Measurements from ENCODE around the gene FBXL17.

Gene FBXL17

GRCh38 chr5:108303086-108303485 lies 78.8 kb downstream of the FBXL17 start:
- Histone ChIP-seq H3K4me2 (ENCODE audit: low read depth, low read length, poor library complexity, severe bottlenecking) (no peak overlapping the region), H3K79me2 (ENCODE audit: insufficient read depth, low read length) (no peaks in the 10 kb centered on the region), H2AFZ (ENCODE audit: low read depth, low read length, severe bottlenecking) (no peak overlapping the region), H3K4me3 (ENCODE audit: insufficient read depth, low read length, poor library complexity, severe bottlenecking) (no peak overlapping the region), H3K27me3 (ENCODE audit: low read length) (no peaks in the 10 kb centered on the region), H3F3A (ENCODE audit: insufficient read depth) (no peaks in the 10 kb centered on the region), H3K36me3 (ENCODE audit: low read length) (no peaks in the 10 kb centered on the region), H3K9ac (ENCODE audit: low read length) (no peak overlapping the region), H3K27ac (ENCODE audit: low read depth, low read length) (no peak overlapping the region), H4K20me1 (ENCODE audit: low read depth, low read length) (no peaks in the 10 kb centered on the region), H3K9me2 (replicated peaks; ENCODE audit: insufficient read depth, low read length) (no peaks in the 10 kb centered on the region), H3K9me3 (ENCODE audit: insufficient read depth, low read length) (no peaks in the 10 kb centered on the region)
- TF ChIP-seq, protein P1, sequence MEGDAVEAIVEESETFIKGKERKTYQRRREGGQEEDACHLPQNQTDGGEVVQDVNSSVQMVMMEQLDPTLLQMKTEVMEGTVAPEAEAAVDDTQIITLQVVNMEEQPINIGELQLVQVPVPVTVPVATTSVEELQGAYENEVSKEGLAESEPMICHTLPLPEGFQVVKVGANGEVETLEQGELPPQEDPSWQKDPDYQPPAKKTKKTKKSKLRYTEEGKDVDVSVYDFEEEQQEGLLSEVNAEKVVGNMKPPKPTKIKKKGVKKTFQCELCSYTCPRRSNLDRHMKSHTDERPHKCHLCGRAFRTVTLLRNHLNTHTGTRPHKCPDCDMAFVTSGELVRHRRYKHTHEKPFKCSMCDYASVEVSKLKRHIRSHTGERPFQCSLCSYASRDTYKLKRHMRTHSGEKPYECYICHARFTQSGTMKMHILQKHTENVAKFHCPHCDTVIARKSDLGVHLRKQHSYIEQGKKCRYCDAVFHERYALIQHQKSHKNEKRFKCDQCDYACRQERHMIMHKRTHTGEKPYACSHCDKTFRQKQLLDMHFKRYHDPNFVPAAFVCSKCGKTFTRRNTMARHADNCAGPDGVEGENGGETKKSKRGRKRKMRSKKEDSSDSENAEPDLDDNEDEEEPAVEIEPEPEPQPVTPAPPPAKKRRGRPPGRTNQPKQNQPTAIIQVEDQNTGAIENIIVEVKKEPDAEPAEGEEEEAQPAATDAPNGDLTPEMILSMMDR (IDR thresholded peaks at IDR 0.05; ENCODE audit: insufficient read depth, low read length, poor library complexity, severe bottlenecking), result no peak
- TF ChIP-seq EZH2phosphoT487 (conservative IDR thresholded peaks at IDR 0.05; ENCODE audit: low read length), result no peak

- Histone ChIP-seq H3K79me2 (ENCODE audit: insufficient read depth, low read length) (no peaks in the 10 kb centered on the region), H3K27ac (ENCODE audit: low read depth, low read length) (no peak overlapping the region), H3K4me2 (ENCODE audit: low read depth, low read length, poor library complexity, severe bottlenecking) (no peak overlapping the region), H3K27me3 (ENCODE audit: low read length) (no peaks in the 10 kb centered on the region), H3K36me3 (ENCODE audit: low read length) (no peaks in the 10 kb centered on the region), H3K9me2 (replicated peaks; ENCODE audit: insufficient read depth, low read length) (no peaks in the 10 kb centered on the region), H4K20me1 (ENCODE audit: low read depth, low read length) (no peaks in the 10 kb centered on the region), H3K9me3 (ENCODE audit: insufficient read depth, low read length) (no peaks in the 10 kb centered on the region), H3F3A (ENCODE audit: insufficient read depth) (no peaks in the 10 kb centered on the region), H3K4me3 (ENCODE audit: insufficient read depth, low read length, poor library complexity, severe bottlenecking) (no peak overlapping the region), H2AFZ (ENCODE audit: low read depth, low read length, severe bottlenecking) (no peak overlapping the region), H3K9ac (ENCODE audit: low read length) (no peak overlapping the region)
- TF ChIP-seq EZH2phosphoT487 (conservative IDR thresholded peaks at IDR 0.05; ENCODE audit: low read length), result no peak
- TF ChIP-seq, protein P1 (IDR thresholded peaks at IDR 0.05; ENCODE audit: insufficient read depth, low read length, poor library complexity, severe bottlenecking), result no peak
Measured at GRCh38 chr5:108297042-108297601, 84.8 kb downstream of the FBXL17 start.

- no peak overlapping the region for H2AFZ ChIP-seq (ENCODE audit: low read depth, low read length, severe bottlenecking)
- no peaks in the 10 kb centered on the region for H4K20me1 ChIP-seq (ENCODE audit: low read depth, low read length)
- no peaks in the 10 kb centered on the region for H3K36me3 ChIP-seq (ENCODE audit: low read length)
- H3F3A ChIP-seq (ENCODE audit: insufficient read depth), result no peaks in the 10 kb centered on the region
- TF ChIP-seq EZH2phosphoT487 (conservative IDR thresholded peaks at IDR 0.05; ENCODE audit: low read length), result no peak
- TF ChIP-seq, protein P1 (IDR thresholded peaks at IDR 0.05; ENCODE audit: insufficient read depth, low read length, poor library complexity, severe bottlenecking), result no peak
- no peaks in the 10 kb centered on the region for H3K79me2 ChIP-seq (ENCODE audit: insufficient read depth, low read length)
- H3K4me2 ChIP-seq (ENCODE audit: low read depth, low read length, poor library complexity, severe bottlenecking), result no peak overlapping the region
- H3K4me3 ChIP-seq (ENCODE audit: insufficient read depth, low read length, poor library complexity, severe bottlenecking), result no peak overlapping the region
- H3K9ac ChIP-seq (ENCODE audit: low read length), result no peak overlapping the region
- H3K27me3 ChIP-seq (ENCODE audit: low read length), result no peaks in the 10 kb centered on the region
- H3K9me2 ChIP-seq (replicated peaks; ENCODE audit: insufficient read depth, low read length), result no peaks in the 10 kb centered on the region
- H3K27ac ChIP-seq (ENCODE audit: low read depth, low read length), result no peak overlapping the region
- H3K9me3 ChIP-seq (ENCODE audit: insufficient read depth, low read length), result no peaks in the 10 kb centered on the region
Measured at GRCh38 chr5:108295578-108296368, 86.1 kb downstream of the FBXL17 start.

All from SU-DHL-6 (cell line).